HCT116 (cell line): ENCODE measurements around the gene CPSF2. TPM values are rescaled to one million over a fixed set of nuclear protein-coding genes. Genes with fewer than 3 reads are reported as not detected.

Experiments
- ATAC-seq: fragments of 200-7000 bp; cut with Tn5 transposase; 2 replicates; pipeline ENCODE4 v1.9.1; 2020; ENCODE audit warnings: mild to moderate bottlenecking, moderate library complexity
- BruUV-seq: library from RNA; stranded (reverse); fragments of 400-500 nt; replicated peaks from 2 replicates; lab custom pipeline; 2021; lab: Mats Ljungman, UMichigan
- CTCF ChIA-PET: fragments of 300-600 bp; sonication (Branson Sonifier 250); formaldehyde crosslinking; loops from one replicate; lab custom pipeline; 2021; ENCODE audit warnings: antibody characterized with exemption; lab: Charles Lee
- POLR2A ChIA-PET: fragments of 300-600, 350-600 bp; sonication (Branson Sonifier 250); formaldehyde crosslinking; loops from one replicate; lab custom pipeline; 2021; ENCODE audit warnings: antibody characterized with exemption; lab: Charles Lee
- RAD21 ChIA-PET, 2 experiments: fragments of 300-600 bp; sonication (Branson Sonifier 250); formaldehyde crosslinking; loops; one replicate each; lab custom pipeline; 2023; ENCODE audit warnings: low total read pairs in 2 of 2; ENCODE audit not compliant: uncharacterized antibody in 2 of 2, unreplicated experiment in 2 of 2, low non-redundant PET in 1 of 2; lab: Charles Lee
- DNase-seq: peaks from one replicate; pipeline ENCODE4 v3.0.0-alpha.2; 2010; ENCODE audit warnings: low read depth, low spot score
- H2AFZ ChIP-seq: fragments of 200-600 bp; shearing (Covaris generic), sonication (generic); 2 replicates; pipeline ENCODE4 v1.6.1; 2017; ENCODE audit warnings: low read depth, mixed run types, mixed read lengths, antibody characterized with exemption, low read length; ENCODE audit not compliant: poor library complexity, severe bottlenecking
- H3K27ac ChIP-seq: 2 replicates; pipeline ENCODE4 v1.5.1; 2012; ENCODE audit warnings: low read depth, low read length
- H3K27me3 ChIP-seq: fragments of 200-600 bp; sonication (generic); 2 replicates; pipeline ENCODE4 v1.6.1; 2016; ENCODE audit warnings: mixed run types, low read length, mixed read lengths; ENCODE audit not compliant: insufficient read depth
- H3K36me3 ChIP-seq, 2 experiments: fragments of 200-500 bp in 1 of 2; fragments of 200-600 bp in 1 of 2; sonication (Bioruptor generic) in 1 of 2; sonication (generic) in 1 of 2; 2 replicates each; pipeline versions ENCODE4 v1.5.1 to v1.6.1; 2014 to 2016; ENCODE audit warnings: low read length in 2 of 2, inconsistent platforms in 1 of 2, mixed read lengths in 1 of 2, mixed run types in 1 of 2; ENCODE audit not compliant: insufficient read depth in 2 of 2, control insufficient read depth in 1 of 2
- H3K4me1 ChIP-seq, 2 experiments: fragments of 200-600 bp in 1 of 2; sonication (generic) in 1 of 2; 2 replicates each; pipeline versions ENCODE4 v1.5.1 to v1.6.1; 2012 to 2017; ENCODE audit warnings: low read length in 2 of 2, inconsistent platforms in 1 of 2, mild to moderate bottlenecking in 1 of 2, mixed read lengths in 1 of 2, mixed run types in 1 of 2, moderate library complexity in 1 of 2; ENCODE audit not compliant: insufficient read depth in 2 of 2, control insufficient read depth in 1 of 2
- H3K4me2 ChIP-seq: fragments of 200-600 bp; sonication (generic); 2 replicates; pipeline ENCODE4 v1.6.1; 2017; ENCODE audit warnings: mixed run types, low read length, mixed read lengths
- H3K4me3 ChIP-seq, 2 experiments: fragments of 200-600 bp in 1 of 2; sonication (generic) in 1 of 2; replicated peaks in 1 of 2; 2 replicates each; pipeline ENCODE4 v1.5.1; 2011 to 2016; ENCODE audit warnings: low read length in 2 of 2, control low read depth in 1 of 2, low read depth in 1 of 2, mild to moderate bottlenecking in 1 of 2, mixed read lengths in 1 of 2, mixed run types in 1 of 2
- H3K79me2 ChIP-seq: fragments of 200-600 bp; sonication (generic); 2 replicates; pipeline ENCODE4 v1.6.1; 2017; ENCODE audit warnings: mild to moderate bottlenecking, mixed run types, low read length, moderate library complexity, mixed read lengths; ENCODE audit not compliant: insufficient read depth
- H3K9ac ChIP-seq: fragments of 200-600 bp; sonication (generic); 2 replicates; pipeline ENCODE4 v1.6.1; 2016; ENCODE audit warnings: low read length, mixed read lengths
- H3K9me2 ChIP-seq: fragments of 200-600 bp; sonication (generic), shearing (Covaris generic); 2 replicates; pipeline ENCODE4 v1.6.1; 2017; ENCODE audit warnings: mixed run types, mild to moderate bottlenecking, moderate library complexity; ENCODE audit not compliant: insufficient read depth
- H3K9me3 ChIP-seq, 2 experiments: fragments of 200-500 bp in 1 of 2; fragments of 200-600 bp in 1 of 2; sonication (Bioruptor generic) in 1 of 2; sonication (generic) in 1 of 2; 2 replicates each; pipeline ENCODE4 v1.6.1; 2014 to 2017; ENCODE audit warnings: low read length in 2 of 2, mixed read lengths in 2 of 2, inconsistent platforms in 1 of 2, low read depth in 1 of 2, mild to moderate bottlenecking in 1 of 2, mixed run types in 1 of 2, moderate library complexity in 1 of 2; ENCODE audit not compliant: control insufficient read depth in 1 of 2, insufficient read depth in 1 of 2
- H4K20me1 ChIP-seq: fragments of 200-600 bp; sonication (generic), shearing (Covaris generic); 2 replicates; pipeline ENCODE4 v1.6.1; 2017; ENCODE audit warnings: mixed run types, mild to moderate bottlenecking, moderate library complexity; ENCODE audit not compliant: insufficient read depth
- CBX3 ChIP-seq: IDR thresholded peaks from 2 replicates; pipeline ENCODE4 v1.6.1; 2012; ENCODE audit warnings: low read depth
- EGR1 ChIP-seq: IDR thresholded peaks from 2 replicates; pipeline ENCODE4 v1.6.1; 2012; ENCODE audit warnings: low read depth
- FOSL1 ChIP-seq: IDR thresholded peaks from 2 replicates; pipeline ENCODE4 v1.6.1; 2012; ENCODE audit warnings: low read depth
- JUND ChIP-seq: IDR thresholded peaks from 2 replicates; pipeline ENCODE4 v1.6.1; 2012
- POLR2A ChIP-seq: IDR thresholded peaks from 2 replicates; pipeline ENCODE4 v1.7.0; 2011; ENCODE audit warnings: borderline replicate concordance; ENCODE audit not compliant: insufficient read depth, insufficient read length; ENCODE audit errors: extremely low read depth
- POLR2AphosphoS5 ChIP-seq: IDR thresholded peaks from 2 replicates; pipeline ENCODE4 v1.6.1; 2011; ENCODE audit warnings: mild to moderate bottlenecking, low read depth, low read length, moderate library complexity
- RAD21 ChIP-seq: IDR thresholded peaks from 2 replicates; pipeline ENCODE4 v1.6.1; 2012; ENCODE audit warnings: low read depth, mild to moderate bottlenecking
- SIN3A ChIP-seq: IDR thresholded peaks from 2 replicates; pipeline ENCODE4 v1.6.1; 2012; ENCODE audit warnings: low read depth
- SRF ChIP-seq: IDR thresholded peaks from 2 replicates; pipeline ENCODE4 v1.6.1; 2012; ENCODE audit warnings: low read depth
- TCF7L2 ChIP-seq: IDR thresholded peaks from 2 replicates; pipeline ENCODE4 v1.7.0; 2011; ENCODE audit warnings: borderline replicate concordance, inconsistent platforms; ENCODE audit not compliant: insufficient read depth, insufficient read length; ENCODE audit errors: extremely low read depth
- YY1 ChIP-seq: IDR thresholded peaks from 2 replicates; pipeline ENCODE4 v1.6.1; 2011; ENCODE audit warnings: low read length, low read depth, moderate library complexity, mild to moderate bottlenecking; ENCODE audit not compliant: insufficient replicate concordance; ENCODE audit errors: extremely low read depth
- ZNF274 ChIP-seq: fragments of 200-500 bp; sonication (Bioruptor generic); IDR thresholded peaks from 2 replicates; pipeline ENCODE4 v1.6.1; 2014; ENCODE audit warnings: mild to moderate bottlenecking, low read depth, low read length, inconsistent platforms
- intact Hi-C: fragments of 100-400 bp; cut with micrococcal nuclease; formaldehyde crosslinking; loops from 2 replicates; pipeline ENCODE4 v1.10.0; 2022
- total RNA-seq: library from RNA; stranded (reverse); gene quantifications from one replicate; pipeline ENCODE4 v1.2.1, GENCODE V29; 2021; ENCODE audit not compliant: unreplicated experiment
- TF ChIP-seq, protein P1 (sequence below): IDR thresholded peaks from 2 replicates; pipeline ENCODE4 v1.6.1; 2012
- TF ChIP-seq, protein P2 (sequence below), 3 experiments: fragments of 200-600 bp in 1 of 3; sonication (generic) in 1 of 3; IDR thresholded peaks in 2 of 3; conservative IDR thresholded peaks in 1 of 3; 2 replicates each; pipeline ENCODE4 v1.5.1; 2012 to 2017; ENCODE audit warnings: low read depth in 2 of 3, low read length in 2 of 3, antibody characterized with exemption in 1 of 3, borderline replicate concordance in 1 of 3, control low read depth in 1 of 3, mild to moderate bottlenecking in 1 of 3, mixed read lengths in 1 of 3, mixed run types in 1 of 3, moderate library complexity in 1 of 3; ENCODE audit not compliant: insufficient read depth in 1 of 3
- TF ChIP-seq, protein P3 (sequence below): IDR thresholded peaks from 2 replicates; pipeline ENCODE4 v1.6.1; 2012; ENCODE audit warnings: low read depth

Gene CPSF2
- total RNA-seq, 1 experiment from 2014 or later: 77.0 TPM

DNA sequence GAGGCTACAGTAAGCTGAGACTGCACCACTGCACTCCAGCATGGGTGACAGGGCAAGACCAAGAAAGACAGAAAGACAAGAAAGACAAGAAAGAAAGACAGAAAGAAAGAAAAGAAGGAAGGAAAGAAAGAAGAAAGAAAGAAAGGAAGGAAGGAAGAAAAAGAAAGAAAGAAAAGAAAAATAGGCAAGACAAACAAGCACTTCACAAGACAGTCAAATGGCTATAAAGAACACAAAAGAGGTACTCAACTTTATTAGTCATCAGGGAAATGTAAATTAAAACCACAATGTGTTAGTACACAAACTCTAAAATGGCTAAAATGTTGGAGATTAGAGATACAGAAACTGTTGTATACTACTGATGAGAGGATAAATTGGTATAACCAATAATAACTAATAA is 22.0 kb upstream of the CPSF2 start:
- H4K20me1 ChIP-seq: no peaks in the 10 kb centered on the region
- peaks cover 6 to 10% of the 10 kb centered on the region in 2 experiments for H3K4me1 ChIP-seq
- no peak overlapping the region for H3K9ac ChIP-seq
- H3K9me3 ChIP-seq: no peaks in the 10 kb centered on the region
- no peak overlapping the region for H3K4me3 ChIP-seq
- no peak overlapping the region for H3K27ac ChIP-seq
- no peak for DNase-seq
- TF ChIP-seq SRF (no peak), FOSL1 (no peak), RAD21 (no peak)
- TF ChIP-seq, protein P1, sequence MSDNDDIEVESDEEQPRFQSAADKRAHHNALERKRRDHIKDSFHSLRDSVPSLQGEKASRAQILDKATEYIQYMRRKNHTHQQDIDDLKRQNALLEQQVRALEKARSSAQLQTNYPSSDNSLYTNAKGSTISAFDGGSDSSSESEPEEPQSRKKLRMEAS: no peak
- no peak overlapping the region for H2AFZ ChIP-seq
- ChIA-PET POLR2A (no interaction called here), RAD21 (no interaction called here), CTCF (no interaction called here)
- H3K36me3 ChIP-seq: peaks cover 0 to 5% of the 10 kb centered on the region in 2 experiments; a peak in 2 of 4 replicates
- no peaks in the 10 kb centered on the region for H3K9me2 ChIP-seq
- H3K27me3 ChIP-seq: no peaks in the 10 kb centered on the region
- ATAC-seq: no peak
- BruUV-seq: no TSS peak
- peaks cover 50% of the 10 kb centered on the region for H3K79me2 ChIP-seq
- intact Hi-C loops: no loop called here
- H3K4me2 ChIP-seq: no peak overlapping the region

DNA sequence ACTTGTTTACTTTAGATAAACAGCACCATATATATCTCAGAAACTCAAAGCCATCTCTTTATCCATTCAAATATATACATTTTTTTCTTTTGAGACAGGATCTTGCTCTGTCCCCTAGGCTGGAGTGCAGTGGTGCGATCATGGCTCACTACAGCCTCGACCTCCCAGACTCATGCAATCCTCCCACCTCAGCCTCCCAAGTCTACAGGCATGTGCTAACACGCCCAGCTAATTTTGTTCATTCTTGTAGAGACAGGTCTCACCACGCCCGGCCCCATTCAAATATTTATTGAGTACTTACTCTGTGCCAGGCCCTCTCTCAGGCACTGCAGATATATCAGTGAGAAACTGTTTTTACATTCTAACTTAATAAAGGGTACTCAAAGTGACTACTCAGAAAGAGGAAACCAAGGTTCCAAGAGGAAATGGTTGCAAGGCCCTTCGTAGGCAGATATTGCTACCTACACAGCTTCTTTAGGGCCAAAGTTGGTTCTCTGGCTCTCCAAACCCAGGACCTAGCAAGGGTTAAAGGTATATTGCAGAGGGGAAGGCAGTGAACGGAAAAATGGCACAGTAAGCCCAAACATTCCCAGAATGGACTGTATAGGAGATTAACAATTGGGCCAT is 18.3 kb upstream of the CPSF2 start:
- Histone ChIP-seq H3K4me3 (no peak overlapping the region), H3K9me2 (no peaks in the 10 kb centered on the region), H4K20me1 (no peaks in the 10 kb centered on the region), H2AFZ (no peak overlapping the region), H3K27ac (no peak overlapping the region), H3K4me1 (peaks cover 9 to 19% of the 10 kb centered on the region in 2 experiments), H3K9ac (no peak overlapping the region), H3K36me3 (no peaks in the 10 kb centered on the region), H3K27me3 (no peaks in the 10 kb centered on the region), H3K79me2 (peaks cover 53% of the 10 kb centered on the region), H3K9me3 (no peaks in the 10 kb centered on the region), H3K4me2 (peak overlapping the region; percentile 20; the same call in 1 of the 2 replicates)
- RAD21 ChIA-PET: no interaction called here
- BruUV-seq: no TSS peak
- CTCF ChIA-PET: no interaction called here
- no peak for ATAC-seq
- DNase-seq: no peak
- intact Hi-C loops: no loop called here
- POLR2A ChIA-PET: no interaction called here
- TF ChIP-seq, protein P2, sequence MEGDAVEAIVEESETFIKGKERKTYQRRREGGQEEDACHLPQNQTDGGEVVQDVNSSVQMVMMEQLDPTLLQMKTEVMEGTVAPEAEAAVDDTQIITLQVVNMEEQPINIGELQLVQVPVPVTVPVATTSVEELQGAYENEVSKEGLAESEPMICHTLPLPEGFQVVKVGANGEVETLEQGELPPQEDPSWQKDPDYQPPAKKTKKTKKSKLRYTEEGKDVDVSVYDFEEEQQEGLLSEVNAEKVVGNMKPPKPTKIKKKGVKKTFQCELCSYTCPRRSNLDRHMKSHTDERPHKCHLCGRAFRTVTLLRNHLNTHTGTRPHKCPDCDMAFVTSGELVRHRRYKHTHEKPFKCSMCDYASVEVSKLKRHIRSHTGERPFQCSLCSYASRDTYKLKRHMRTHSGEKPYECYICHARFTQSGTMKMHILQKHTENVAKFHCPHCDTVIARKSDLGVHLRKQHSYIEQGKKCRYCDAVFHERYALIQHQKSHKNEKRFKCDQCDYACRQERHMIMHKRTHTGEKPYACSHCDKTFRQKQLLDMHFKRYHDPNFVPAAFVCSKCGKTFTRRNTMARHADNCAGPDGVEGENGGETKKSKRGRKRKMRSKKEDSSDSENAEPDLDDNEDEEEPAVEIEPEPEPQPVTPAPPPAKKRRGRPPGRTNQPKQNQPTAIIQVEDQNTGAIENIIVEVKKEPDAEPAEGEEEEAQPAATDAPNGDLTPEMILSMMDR (IDR thresholded peaks at IDR 0.05 in 2 of 3, conservative IDR thresholded peaks at IDR 0.05 in 1 of 3; ENCODE audit: borderline replicate concordance in 1 of 3, insufficient read depth in 1 of 3, low read depth in 2 of 3, low read length in 2 of 3): no peak
- TF ChIP-seq ZNF274 (no peak), CBX3 (no peak), YY1 (no peak), SIN3A (no peak), EGR1 (no peak), POLR2AphosphoS5 (no peak), TCF7L2 (no peak), JUND (no peak), POLR2A (no peak)
- TF ChIP-seq, protein P1: no peak
- TF ChIP-seq, protein P3, sequence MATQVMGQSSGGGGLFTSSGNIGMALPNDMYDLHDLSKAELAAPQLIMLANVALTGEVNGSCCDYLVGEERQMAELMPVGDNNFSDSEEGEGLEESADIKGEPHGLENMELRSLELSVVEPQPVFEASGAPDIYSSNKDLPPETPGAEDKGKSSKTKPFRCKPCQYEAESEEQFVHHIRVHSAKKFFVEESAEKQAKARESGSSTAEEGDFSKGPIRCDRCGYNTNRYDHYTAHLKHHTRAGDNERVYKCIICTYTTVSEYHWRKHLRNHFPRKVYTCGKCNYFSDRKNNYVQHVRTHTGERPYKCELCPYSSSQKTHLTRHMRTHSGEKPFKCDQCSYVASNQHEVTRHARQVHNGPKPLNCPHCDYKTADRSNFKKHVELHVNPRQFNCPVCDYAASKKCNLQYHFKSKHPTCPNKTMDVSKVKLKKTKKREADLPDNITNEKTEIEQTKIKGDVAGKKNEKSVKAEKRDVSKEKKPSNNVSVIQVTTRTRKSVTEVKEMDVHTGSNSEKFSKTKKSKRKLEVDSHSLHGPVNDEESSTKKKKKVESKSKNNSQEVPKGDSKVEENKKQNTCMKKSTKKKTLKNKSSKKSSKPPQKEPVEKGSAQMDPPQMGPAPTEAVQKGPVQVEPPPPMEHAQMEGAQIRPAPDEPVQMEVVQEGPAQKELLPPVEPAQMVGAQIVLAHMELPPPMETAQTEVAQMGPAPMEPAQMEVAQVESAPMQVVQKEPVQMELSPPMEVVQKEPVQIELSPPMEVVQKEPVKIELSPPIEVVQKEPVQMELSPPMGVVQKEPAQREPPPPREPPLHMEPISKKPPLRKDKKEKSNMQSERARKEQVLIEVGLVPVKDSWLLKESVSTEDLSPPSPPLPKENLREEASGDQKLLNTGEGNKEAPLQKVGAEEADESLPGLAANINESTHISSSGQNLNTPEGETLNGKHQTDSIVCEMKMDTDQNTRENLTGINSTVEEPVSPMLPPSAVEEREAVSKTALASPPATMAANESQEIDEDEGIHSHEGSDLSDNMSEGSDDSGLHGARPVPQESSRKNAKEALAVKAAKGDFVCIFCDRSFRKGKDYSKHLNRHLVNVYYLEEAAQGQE: no peak
